WI38 (cell line): ENCODE measurements around the gene PHACTR1.

Source experiments
- H3K4me3 ChIP-seq: 2 replicates; pipeline ENCODE4 v1.5.1; 2011; ENCODE audit warnings: low read depth, mild to moderate bottlenecking, control low read depth, low read length
- CTCF ChIP-seq: IDR thresholded peaks from 2 replicates; pipeline ENCODE4 v1.5.1; 2012; ENCODE audit warnings: low read depth, mild to moderate bottlenecking, control low read depth, low read length

Gene PHACTR1

GRCh38 chr6:13328875-13329183 lies 612.3 kb downstream of the PHACTR1 start:
- no peak for TF ChIP-seq CTCF
- H3K4me3 ChIP-seq: peak overlapping the region; percentile 96

DNA sequence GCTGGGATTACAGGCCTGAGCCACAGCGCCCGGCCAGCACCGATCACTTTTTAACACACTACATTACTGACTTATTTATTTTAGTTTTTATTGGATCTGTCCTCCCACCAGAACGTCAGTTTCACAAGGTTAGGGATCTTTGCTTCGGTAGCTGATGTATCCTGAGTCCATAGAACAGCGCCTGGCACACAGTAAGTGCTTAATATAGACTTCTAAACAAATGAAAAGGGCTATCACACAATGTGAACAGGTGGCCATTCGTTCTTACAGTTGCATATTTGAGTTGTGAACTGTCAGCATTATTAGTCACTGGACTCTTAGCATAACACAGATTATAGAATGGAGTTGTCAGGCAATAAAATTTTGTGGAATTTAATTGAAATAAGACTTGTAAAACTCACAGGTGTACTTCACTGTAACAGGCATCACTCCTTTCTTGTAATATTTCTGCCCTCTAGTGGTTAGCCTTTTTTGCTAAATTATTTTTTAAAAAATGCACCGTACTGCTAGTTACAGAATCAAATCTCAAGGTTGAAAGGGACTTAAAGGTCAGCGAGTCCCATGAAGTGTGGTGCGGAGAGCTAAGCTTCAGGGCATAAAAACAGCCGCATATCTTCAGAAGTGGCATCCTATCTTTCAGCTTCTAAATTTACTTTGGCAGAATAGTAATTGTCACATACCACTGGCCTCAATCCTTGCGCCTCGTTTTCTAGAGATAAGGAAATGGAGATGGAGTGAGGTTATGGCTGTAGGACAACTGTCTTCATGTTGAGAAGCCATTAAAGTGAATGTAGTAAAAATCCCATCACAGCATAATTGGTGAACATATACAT lies 615.2 kb downstream of the PHACTR1 start:
- TF ChIP-seq CTCF: peak; percentile 23; the same call in 1 of the 2 replicates

DNA sequence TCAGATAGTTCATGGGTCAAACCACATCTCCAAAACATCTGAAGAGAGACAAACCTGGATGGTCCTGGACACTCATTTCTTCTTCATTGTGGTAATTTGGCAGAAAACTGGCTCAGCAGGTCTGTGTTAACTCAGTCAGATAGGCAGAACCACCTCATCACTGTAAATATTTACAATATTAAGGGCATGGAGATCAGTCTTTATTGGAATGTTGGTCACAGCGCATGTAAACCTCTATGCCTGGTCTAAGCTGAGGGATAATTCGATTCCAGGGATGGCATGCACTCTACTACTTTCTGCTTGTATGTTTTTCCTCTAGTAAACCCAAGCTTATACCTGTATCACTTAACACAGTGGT lies 615.8 kb downstream of the PHACTR1 start:
- H3K4me3 ChIP-seq: no peak overlapping the region
- no peak for TF ChIP-seq CTCF

More for the DNA sequence above, 615.2 kb downstream of the PHACTR1 start:
- no peak overlapping the region for H3K4me3 ChIP-seq

- no peak for TF ChIP-seq CTCF
- no peak overlapping the region for H3K4me3 ChIP-seq
Measured at GRCh38 chr6:13334953-13335352, 618.4 kb downstream of the PHACTR1 start.

DNA sequence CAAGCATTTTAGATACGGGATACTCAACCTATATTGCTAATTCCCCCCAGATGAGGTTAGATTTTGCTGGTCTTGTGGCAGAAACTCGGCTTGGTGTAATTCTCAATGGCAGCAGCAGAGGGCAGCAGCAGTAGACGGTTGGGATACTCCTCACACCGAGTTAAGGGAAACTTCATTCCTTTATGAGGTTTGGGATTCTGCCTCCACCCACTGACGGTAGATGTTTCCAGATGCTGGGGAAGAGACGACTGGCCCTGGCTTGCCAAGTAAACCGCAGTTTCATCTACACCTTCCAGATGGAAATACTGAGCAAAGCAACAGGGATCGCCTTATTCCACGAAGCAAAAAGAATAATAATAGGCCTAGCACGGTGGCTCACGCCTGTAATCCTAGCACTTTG lies 620.0 kb downstream of the PHACTR1 start:
- peak; percentile 86 for TF ChIP-seq CTCF
- no peak overlapping the region for H3K4me3 ChIP-seq

- no peak for TF ChIP-seq CTCF
- H3K4me3 ChIP-seq: no peak overlapping the region
Measured at GRCh38 chr6:13338038-13338437, 621.5 kb downstream of the PHACTR1 start.
